ENCODE data around the gene ZNF133.

DNA sequence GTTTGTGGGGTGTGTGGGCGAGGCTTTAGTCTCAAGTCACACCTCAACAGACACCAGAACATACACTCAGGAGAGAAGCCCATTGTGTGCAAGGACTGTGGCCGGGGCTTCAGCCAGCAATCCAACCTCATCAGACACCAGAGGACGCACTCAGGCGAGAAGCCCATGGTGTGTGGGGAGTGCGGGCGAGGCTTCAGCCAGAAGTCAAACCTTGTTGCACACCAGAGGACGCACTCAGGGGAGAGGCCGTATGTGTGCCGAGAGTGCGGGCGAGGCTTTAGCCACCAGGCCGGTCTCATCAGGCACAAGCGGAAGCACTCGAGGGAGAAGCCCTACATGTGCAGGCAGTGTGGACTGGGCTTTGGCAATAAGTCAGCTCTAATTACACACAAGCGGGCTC lies 27.8 kb downstream of the ZNF133 start:
- TF ChIP-seq ZNF776 (tag by site-specific recombination; IDR thresholded peaks at IDR 0.05; ENCODE audit: borderline replicate concordance), result no peak
- TF ChIP-seq ZNF707 (tag by site-specific recombination; IDR thresholded peaks at IDR 0.05), result no peak
- TF ChIP-seq ZNF266 (tag by site-specific recombination; IDR thresholded peaks at IDR 0.05; ENCODE audit: low read depth), result no peak
- TF ChIP-seq, protein P1, sequence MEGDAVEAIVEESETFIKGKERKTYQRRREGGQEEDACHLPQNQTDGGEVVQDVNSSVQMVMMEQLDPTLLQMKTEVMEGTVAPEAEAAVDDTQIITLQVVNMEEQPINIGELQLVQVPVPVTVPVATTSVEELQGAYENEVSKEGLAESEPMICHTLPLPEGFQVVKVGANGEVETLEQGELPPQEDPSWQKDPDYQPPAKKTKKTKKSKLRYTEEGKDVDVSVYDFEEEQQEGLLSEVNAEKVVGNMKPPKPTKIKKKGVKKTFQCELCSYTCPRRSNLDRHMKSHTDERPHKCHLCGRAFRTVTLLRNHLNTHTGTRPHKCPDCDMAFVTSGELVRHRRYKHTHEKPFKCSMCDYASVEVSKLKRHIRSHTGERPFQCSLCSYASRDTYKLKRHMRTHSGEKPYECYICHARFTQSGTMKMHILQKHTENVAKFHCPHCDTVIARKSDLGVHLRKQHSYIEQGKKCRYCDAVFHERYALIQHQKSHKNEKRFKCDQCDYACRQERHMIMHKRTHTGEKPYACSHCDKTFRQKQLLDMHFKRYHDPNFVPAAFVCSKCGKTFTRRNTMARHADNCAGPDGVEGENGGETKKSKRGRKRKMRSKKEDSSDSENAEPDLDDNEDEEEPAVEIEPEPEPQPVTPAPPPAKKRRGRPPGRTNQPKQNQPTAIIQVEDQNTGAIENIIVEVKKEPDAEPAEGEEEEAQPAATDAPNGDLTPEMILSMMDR (tag by site-specific recombination; IDR thresholded peaks at IDR 0.05), result no peak
- TF ChIP-seq ZNF423 (tag by site-specific recombination; IDR thresholded peaks at IDR 0.05), result no peak
- TF ChIP-seq ZSCAN18 (tag by site-specific recombination; IDR thresholded peaks at IDR 0.05), result no peak
- no peak for TF ChIP-seq ZNF121 (tag by site-specific recombination; IDR thresholded peaks at IDR 0.05)

Data from HEK293 (cell line).